ENCODE results near the gene SDF4. TPM values are rescaled to one million over a fixed set of nuclear protein-coding genes. Genes with fewer than 3 reads are reported as not detected.
"Not testable (repeated sequence)": the region's sequence is repeated elsewhere in the genome, so short reads cannot be mapped to it uniquely, and the experiment has no call there.

Gene SDF4
- total and polyA plus RNA-seq, 2 donors (not counting 1 experiment from before 2014, with no cell fraction given), result 127 to 133 TPM

DNA sequence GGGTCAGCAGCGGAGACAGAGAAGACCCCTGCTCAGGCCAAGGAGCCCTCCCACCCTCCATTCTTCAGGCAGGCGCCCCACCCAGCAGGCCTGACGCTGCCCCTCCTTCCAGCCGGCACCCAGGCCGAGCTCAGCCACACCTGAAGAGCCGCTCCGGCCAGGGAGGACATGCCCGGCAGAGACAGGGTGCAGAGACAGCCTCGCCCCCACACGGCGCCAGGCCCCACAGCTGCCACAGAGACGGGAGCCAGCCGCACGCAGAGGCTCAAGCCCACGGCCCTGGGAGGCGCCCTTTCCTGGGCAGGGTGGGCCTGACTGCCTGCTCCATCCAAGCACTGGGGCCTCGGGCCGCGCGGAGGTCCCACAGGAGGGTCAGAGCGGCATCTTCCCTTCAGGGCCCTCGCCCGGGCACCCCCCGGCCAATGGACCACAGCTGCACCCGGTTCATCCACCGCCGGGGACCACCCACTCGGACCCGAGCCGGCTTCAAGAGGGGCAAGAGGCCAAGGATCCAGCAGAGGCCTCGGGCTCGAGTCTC is 52.9 kb downstream of the SDF4 start:
- Histone ChIP-seq H3K79me2 (ENCODE audit: control insufficient read depth, insufficient read depth, low read length) (no peaks in the 10 kb centered on the region), H3K27ac (ENCODE audit: insufficient read depth, low read length) (no peak overlapping the region), H4K20me1 (ENCODE audit: control insufficient read depth, extremely low read depth, insufficient read depth, low read length) (no peaks in the 10 kb centered on the region), H3K4me1 (ENCODE audit: control insufficient read depth, extremely low read depth, insufficient read depth, low read length) (no peaks in the 10 kb centered on the region), H3K4me2 (ENCODE audit: extremely low read depth, insufficient read depth, low read length) (no peak overlapping the region), H3K27me3 (ENCODE audit: control insufficient read depth, insufficient read depth, low read length) (peaks cover 16% of the 10 kb centered on the region), H3K4me3 (replicated peaks in 1 of 4; ENCODE audit: control extremely low read depth in 1 of 4, insufficient read depth in 1 of 4, low read depth in 3 of 4, low read length in 4 of 4) (no peak overlapping the region), H3K36me3 (ENCODE audit: control insufficient read depth, insufficient read depth, low read length) (no peaks in the 10 kb centered on the region), H2AFZ (ENCODE audit: low read length) (no peak overlapping the region), H3K9ac (ENCODE audit: insufficient read depth, low read length) (no peak overlapping the region), H3K9me3 (ENCODE audit: control insufficient read depth, insufficient read depth, low read depth, low read length) (no peaks in the 10 kb centered on the region)
- TF ChIP-seq, protein P1, sequence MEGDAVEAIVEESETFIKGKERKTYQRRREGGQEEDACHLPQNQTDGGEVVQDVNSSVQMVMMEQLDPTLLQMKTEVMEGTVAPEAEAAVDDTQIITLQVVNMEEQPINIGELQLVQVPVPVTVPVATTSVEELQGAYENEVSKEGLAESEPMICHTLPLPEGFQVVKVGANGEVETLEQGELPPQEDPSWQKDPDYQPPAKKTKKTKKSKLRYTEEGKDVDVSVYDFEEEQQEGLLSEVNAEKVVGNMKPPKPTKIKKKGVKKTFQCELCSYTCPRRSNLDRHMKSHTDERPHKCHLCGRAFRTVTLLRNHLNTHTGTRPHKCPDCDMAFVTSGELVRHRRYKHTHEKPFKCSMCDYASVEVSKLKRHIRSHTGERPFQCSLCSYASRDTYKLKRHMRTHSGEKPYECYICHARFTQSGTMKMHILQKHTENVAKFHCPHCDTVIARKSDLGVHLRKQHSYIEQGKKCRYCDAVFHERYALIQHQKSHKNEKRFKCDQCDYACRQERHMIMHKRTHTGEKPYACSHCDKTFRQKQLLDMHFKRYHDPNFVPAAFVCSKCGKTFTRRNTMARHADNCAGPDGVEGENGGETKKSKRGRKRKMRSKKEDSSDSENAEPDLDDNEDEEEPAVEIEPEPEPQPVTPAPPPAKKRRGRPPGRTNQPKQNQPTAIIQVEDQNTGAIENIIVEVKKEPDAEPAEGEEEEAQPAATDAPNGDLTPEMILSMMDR (conservative IDR thresholded peaks at IDR 0.05 in 1 of 2, IDR thresholded peaks at IDR 0.05 in 1 of 2; ENCODE audit: low read depth in 1 of 2, low read length in 2 of 2), result no peak
- TF ChIP-seq EZH2 (IDR thresholded peaks at IDR 0.05; ENCODE audit: low read length, missing control alignments), result no peak
- DNase-seq (ENCODE audit: low read depth in 2 of 2), result no peak

GRCh38 chr1:1177452-1178206 is 54.2 kb downstream of the SDF4 start:
- Histone ChIP-seq H3K4me1 (ENCODE audit: control insufficient read depth, extremely low read depth, insufficient read depth, low read length) (no peaks in the 10 kb centered on the region), H3K4me3 (replicated peaks in 1 of 4; ENCODE audit: control extremely low read depth in 1 of 4, insufficient read depth in 1 of 4, low read depth in 3 of 4, low read length in 4 of 4) (no peak overlapping the region), H3K9me3 (ENCODE audit: control insufficient read depth, insufficient read depth, low read depth, low read length) (no peaks in the 10 kb centered on the region), H3K79me2 (ENCODE audit: control insufficient read depth, insufficient read depth, low read length) (no peaks in the 10 kb centered on the region), H2AFZ (ENCODE audit: low read length) (no peak overlapping the region), H3K9ac (ENCODE audit: insufficient read depth, low read length) (no peak overlapping the region), H3K27ac (ENCODE audit: insufficient read depth, low read length) (no peak overlapping the region), H4K20me1 (ENCODE audit: control insufficient read depth, extremely low read depth, insufficient read depth, low read length) (no peaks in the 10 kb centered on the region), H3K36me3 (ENCODE audit: control insufficient read depth, insufficient read depth, low read length) (no peaks in the 10 kb centered on the region), H3K4me2 (ENCODE audit: extremely low read depth, insufficient read depth, low read length) (no peak overlapping the region), H3K27me3 (ENCODE audit: control insufficient read depth, insufficient read depth, low read length) (peaks cover 26% of the 10 kb centered on the region)
- TF ChIP-seq, protein P1 (conservative IDR thresholded peaks at IDR 0.05 in 1 of 2, IDR thresholded peaks at IDR 0.05 in 1 of 2; ENCODE audit: low read depth in 1 of 2, low read length in 2 of 2), result no peak
- no peak for TF ChIP-seq EZH2 (IDR thresholded peaks at IDR 0.05; ENCODE audit: low read length, missing control alignments)
- no peak for DNase-seq (ENCODE audit: low read depth in 2 of 2)

GRCh38 chr1:1176931-1177330 is 54.9 kb downstream of the SDF4 start:
- no peak for DNase-seq (ENCODE audit: low read depth in 2 of 2)
- Histone ChIP-seq H3K9ac (ENCODE audit: insufficient read depth, low read length) (no peak overlapping the region), H3K27ac (ENCODE audit: insufficient read depth, low read length) (no peak overlapping the region), H4K20me1 (ENCODE audit: control insufficient read depth, extremely low read depth, insufficient read depth, low read length) (no peaks in the 10 kb centered on the region), H3K4me2 (ENCODE audit: extremely low read depth, insufficient read depth, low read length) (no peak overlapping the region), H3K4me3 (replicated peaks in 1 of 4; ENCODE audit: control extremely low read depth in 1 of 4, insufficient read depth in 1 of 4, low read depth in 3 of 4, low read length in 4 of 4) (no peak overlapping the region), H3K79me2 (ENCODE audit: control insufficient read depth, insufficient read depth, low read length) (no peaks in the 10 kb centered on the region), H3K36me3 (ENCODE audit: control insufficient read depth, insufficient read depth, low read length) (no peaks in the 10 kb centered on the region), H3K9me3 (ENCODE audit: control insufficient read depth, insufficient read depth, low read depth, low read length) (no peaks in the 10 kb centered on the region), H3K27me3 (ENCODE audit: control insufficient read depth, insufficient read depth, low read length) (peaks cover 26% of the 10 kb centered on the region), H2AFZ (ENCODE audit: low read length) (no peak overlapping the region), H3K4me1 (ENCODE audit: control insufficient read depth, extremely low read depth, insufficient read depth, low read length) (no peaks in the 10 kb centered on the region)
- TF ChIP-seq, protein P1 (conservative IDR thresholded peaks at IDR 0.05 in 1 of 2, IDR thresholded peaks at IDR 0.05 in 1 of 2; ENCODE audit: low read depth in 1 of 2, low read length in 2 of 2), result no peak
- no peak for TF ChIP-seq EZH2 (IDR thresholded peaks at IDR 0.05; ENCODE audit: low read length, missing control alignments)

DNA sequence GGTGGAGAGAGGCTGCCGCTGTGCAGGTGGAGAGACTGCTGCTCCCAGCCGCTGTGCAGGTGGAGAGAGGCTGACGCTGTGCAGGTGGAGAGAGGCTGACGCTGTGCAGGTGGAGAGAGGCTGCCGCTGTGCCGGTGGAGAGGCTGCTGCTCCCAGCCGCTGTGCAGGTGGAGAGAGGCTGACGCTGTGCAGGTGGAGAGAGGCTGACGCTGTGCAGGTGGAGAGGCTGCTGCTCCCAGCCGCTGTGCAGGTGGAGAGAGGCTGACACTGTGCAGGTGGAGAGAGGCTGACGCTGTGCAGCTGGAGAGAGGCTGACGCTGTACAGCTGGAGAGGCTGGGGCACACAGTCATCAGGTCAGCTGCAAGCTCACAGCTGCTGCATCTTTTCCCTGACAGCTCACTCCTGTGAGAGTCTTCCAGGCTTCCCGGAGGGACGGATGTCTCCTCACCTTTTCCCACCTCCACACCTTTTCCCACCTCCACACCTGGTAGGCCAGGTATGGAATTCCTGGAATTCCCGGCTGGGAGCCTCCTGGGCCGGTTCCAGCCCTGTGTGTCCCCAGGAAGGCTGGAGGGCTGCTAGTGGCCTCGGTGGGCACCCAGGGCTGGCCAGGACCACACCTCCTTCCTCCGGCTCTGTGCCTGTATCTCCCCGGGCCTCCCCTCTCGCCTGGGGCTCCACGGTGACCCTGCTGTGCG is 55.6 kb downstream of the SDF4 start:
- not testable (repeated sequence) for H3K9ac ChIP-seq (ENCODE audit: insufficient read depth, low read length); DNase-seq (ENCODE audit: low read depth in 2 of 2); H3K4me1 ChIP-seq (ENCODE audit: control insufficient read depth, extremely low read depth, insufficient read depth, low read length); H3K9me3 ChIP-seq (ENCODE audit: control insufficient read depth, insufficient read depth, low read depth, low read length); H3K79me2 ChIP-seq (ENCODE audit: control insufficient read depth, insufficient read depth, low read length); H3K36me3 ChIP-seq (ENCODE audit: control insufficient read depth, insufficient read depth, low read length); H2AFZ ChIP-seq (ENCODE audit: low read length); H3K4me3 ChIP-seq (replicated peaks in 1 of 4; ENCODE audit: control extremely low read depth in 1 of 4, insufficient read depth in 1 of 4, low read depth in 3 of 4, low read length in 4 of 4); H4K20me1 ChIP-seq (ENCODE audit: control insufficient read depth, extremely low read depth, insufficient read depth, low read length); H3K27ac ChIP-seq (ENCODE audit: insufficient read depth, low read length); H3K4me2 ChIP-seq (ENCODE audit: extremely low read depth, insufficient read depth, low read length)
- peaks cover 26% of the 10 kb centered on the region for H3K27me3 ChIP-seq (ENCODE audit: control insufficient read depth, insufficient read depth, low read length)

All from fibroblast of lung (primary cell).